Umbilical cord (tissue), 2 donors: ENCODE data around the gene MIB1. TPM values are rescaled to one million over a fixed set of nuclear protein-coding genes. Genes with fewer than 3 reads are reported as not detected.
A peak's percentile ranks its signal among the peaks of the same experiment; 100 is the strongest.

Experiments
- DNase-seq: peaks from one replicate; pipeline ENCODE4 v3.0.0-alpha.2; 2015; ENCODE audit warnings: low spot score
- total RNA-seq: library from RNA; depleted of rRNA; stranded (reverse); fragments of >200 nt; gene quantifications from one replicate; pipeline ENCODE4 v1.2.3, GENCODE V29; 2014; ENCODE audit warnings: low replicate concordance; ENCODE audit not compliant: insufficient read depth

The MIB1 gene
- total RNA-seq, 1 donor from 2014 or later = 53.0 TPM

GRCh38 chr18:21815101-21815500 lies 74.5 kb downstream of the MIB1 start:
- DNase-seq = no peak

GRCh38 chr18:21820033-21820810 lies 79.6 kb downstream of the MIB1 start:
- DNase-seq = peak; percentile 38

GRCh38 chr18:21820811-21821143 lies 80.2 kb downstream of the MIB1 start:
- no peak for DNase-seq

- DNase-seq = no peak
Measured at GRCh38 chr18:21823848-21824247, 83.3 kb downstream of the MIB1 start.

- no peak for DNase-seq
Measured at GRCh38 chr18:21826196-21826595, 85.6 kb downstream of the MIB1 start.

- DNase-seq = no peak
Measured at GRCh38 chr18:21826641-21827302, 86.2 kb downstream of the MIB1 start.

GRCh38 chr18:21830532-21830931 lies 89.9 kb downstream of the MIB1 start:
- DNase-seq = peak; percentile 35

- DNase-seq = peak; percentile 97
Measured at GRCh38 chr18:21831413-21831831, 90.8 kb downstream of the MIB1 start.

- DNase-seq = no peak
Measured at GRCh38 chr18:21833604-21834298, 93.2 kb downstream of the MIB1 start.

- no peak for DNase-seq
Measured at GRCh38 chr18:21834299-21834660, 93.7 kb downstream of the MIB1 start.

GRCh38 chr18:21841570-21841969 lies 101.0 kb downstream of the MIB1 start:
- no peak for DNase-seq

- no peak for DNase-seq
Measured at GRCh38 chr18:21843341-21843740, 102.7 kb downstream of the MIB1 start.

GRCh38 chr18:21851327-21851961 lies 110.9 kb downstream of the MIB1 start:
- DNase-seq = peak; percentile 27

GRCh38 chr18:21853016-21853415 lies 112.4 kb downstream of the MIB1 start:
- peak; percentile 63 for DNase-seq

- no peak for DNase-seq
Measured at GRCh38 chr18:21853775-21854552, 113.4 kb downstream of the MIB1 start.

- no peak for DNase-seq
Measured at GRCh38 chr18:21855432-21855831, 114.8 kb downstream of the MIB1 start.

GRCh38 chr18:21857871-21858270 lies 117.3 kb downstream of the MIB1 start:
- no peak for DNase-seq

- no peak for DNase-seq
Measured at GRCh38 chr18:21858544-21858943, 118.0 kb downstream of the MIB1 start.

GRCh38 chr18:21864386-21864785 lies 123.8 kb downstream of the MIB1 start:
- DNase-seq = no peak

GRCh38 chr18:21865043-21865442 lies 124.5 kb downstream of the MIB1 start:
- no peak for DNase-seq

- DNase-seq = no peak
Measured at GRCh38 chr18:21868770-21869169, 128.2 kb downstream of the MIB1 start.
